GM06990 (cell line): ENCODE results near the gene MUC7.

Experiments used
- DNase-seq: peaks from one replicate; pipeline ENCODE4 v3.0.0-alpha.2; 2011; ENCODE audit not compliant: insufficient read length; ENCODE audit errors: extremely low read depth
- H3K27me3 ChIP-seq: replicated peaks from 2 replicates; pipeline ENCODE4 v1.6.0; 2011; ENCODE audit warnings: low read length; ENCODE audit not compliant: control insufficient read depth, insufficient read depth
- H3K36me3 ChIP-seq: 2 replicates; pipeline ENCODE4 v1.5.1; 2011; ENCODE audit warnings: low read length; ENCODE audit not compliant: control insufficient read depth, insufficient read depth
- H3K4me3 ChIP-seq: replicated peaks from 2 replicates; pipeline ENCODE4 v1.5.1; 2011; ENCODE audit warnings: low read depth, mild to moderate bottlenecking, control low read depth, low read length
- TF ChIP-seq, protein P1 (sequence below): IDR thresholded peaks from 2 replicates; pipeline ENCODE4 v1.5.1; 2011; ENCODE audit warnings: low read length, control low read depth, mild to moderate bottlenecking, inconsistent platforms; ENCODE audit not compliant: insufficient read depth, poor library complexity, severe bottlenecking

The MUC7 gene

GRCh38 chr4:70504733-70505132, 32.7 kb downstream of the MUC7 start:
- TF ChIP-seq, protein P1, sequence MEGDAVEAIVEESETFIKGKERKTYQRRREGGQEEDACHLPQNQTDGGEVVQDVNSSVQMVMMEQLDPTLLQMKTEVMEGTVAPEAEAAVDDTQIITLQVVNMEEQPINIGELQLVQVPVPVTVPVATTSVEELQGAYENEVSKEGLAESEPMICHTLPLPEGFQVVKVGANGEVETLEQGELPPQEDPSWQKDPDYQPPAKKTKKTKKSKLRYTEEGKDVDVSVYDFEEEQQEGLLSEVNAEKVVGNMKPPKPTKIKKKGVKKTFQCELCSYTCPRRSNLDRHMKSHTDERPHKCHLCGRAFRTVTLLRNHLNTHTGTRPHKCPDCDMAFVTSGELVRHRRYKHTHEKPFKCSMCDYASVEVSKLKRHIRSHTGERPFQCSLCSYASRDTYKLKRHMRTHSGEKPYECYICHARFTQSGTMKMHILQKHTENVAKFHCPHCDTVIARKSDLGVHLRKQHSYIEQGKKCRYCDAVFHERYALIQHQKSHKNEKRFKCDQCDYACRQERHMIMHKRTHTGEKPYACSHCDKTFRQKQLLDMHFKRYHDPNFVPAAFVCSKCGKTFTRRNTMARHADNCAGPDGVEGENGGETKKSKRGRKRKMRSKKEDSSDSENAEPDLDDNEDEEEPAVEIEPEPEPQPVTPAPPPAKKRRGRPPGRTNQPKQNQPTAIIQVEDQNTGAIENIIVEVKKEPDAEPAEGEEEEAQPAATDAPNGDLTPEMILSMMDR = no peak
- no peaks in the 10 kb centered on the region for H3K36me3 ChIP-seq
- DNase-seq = no peak
- H3K4me3 ChIP-seq = no peak overlapping the region
- no peaks in the 10 kb centered on the region for H3K27me3 ChIP-seq

- TF ChIP-seq, protein P1 = peak; percentile 99
- no peak overlapping the region for H3K4me3 ChIP-seq
- DNase-seq = peak; percentile 13
- H3K27me3 ChIP-seq = no peaks in the 10 kb centered on the region
- H3K36me3 ChIP-seq = no peaks in the 10 kb centered on the region
These were observed 33.3 kb downstream of the MUC7 start for GRCh38 chr4:70505151-70505748.

- H3K36me3 ChIP-seq = no peaks in the 10 kb centered on the region
- H3K27me3 ChIP-seq = no peaks in the 10 kb centered on the region; the same call in 1 of the 2 replicates
- TF ChIP-seq, protein P1 = no peak
- H3K4me3 ChIP-seq = no peak overlapping the region
- DNase-seq = no peak
These were observed 36.8 kb downstream of the MUC7 start for GRCh38 chr4:70508801-70509200.

- TF ChIP-seq, protein P1 = no peak
- no peak overlapping the region for H3K4me3 ChIP-seq
- H3K36me3 ChIP-seq = no peaks in the 10 kb centered on the region
- DNase-seq = no peak
- H3K27me3 ChIP-seq = no peaks in the 10 kb centered on the region; the same call in 1 of the 2 replicates
These were observed 39.4 kb downstream of the MUC7 start for GRCh38 chr4:70511365-70511764.

- no peaks in the 10 kb centered on the region for H3K36me3 ChIP-seq
- H3K27me3 ChIP-seq = no peaks in the 10 kb centered on the region; the same call in 1 of the 2 replicates
- TF ChIP-seq, protein P1 = no peak
- DNase-seq = no peak
- H3K4me3 ChIP-seq = no peak overlapping the region
These were observed 43.6 kb downstream of the MUC7 start for GRCh38 chr4:70515367-70516250.
